LHCN-M2 (cell line): ENCODE measurements around the gene HCN2. TPM values are rescaled to one million over a fixed set of nuclear protein-coding genes. Genes with fewer than 3 reads are reported as not detected.

Experiments used
- DNase-seq: peaks from one replicate; pipeline ENCODE4 v3.0.0-alpha.2; 2012; ENCODE audit warnings: low read depth
- polyA plus RNA-seq: library from polyadenylated mRNA; unstranded; fragments of >200 nt; gene quantifications from one replicate; pipeline ENCODE4 v1.2.1, GENCODE V29; 2012; ENCODE audit warnings: missing spikeins
- total RNA-seq: library from RNA; depleted of rRNA; stranded (reverse); fragments of >200 nt; gene quantifications from 2 replicates; pipeline ENCODE4 v1.2.3, GENCODE V29; 2014; rRNA removed

HCN2 gene
- 1.4 and 1.9 TPM in 2 replicates for total RNA-seq
- 8.6 TPM for polyA plus RNA-seq

- no peak for DNase-seq
Observed at GRCh38 chr19:589693-590395, at the start of gene HCN2. Gene HCN2, plus strand, starts transcription at chr19:589881. Its CDS starts 65 bp downstream, at chr19:589946.

DNA sequence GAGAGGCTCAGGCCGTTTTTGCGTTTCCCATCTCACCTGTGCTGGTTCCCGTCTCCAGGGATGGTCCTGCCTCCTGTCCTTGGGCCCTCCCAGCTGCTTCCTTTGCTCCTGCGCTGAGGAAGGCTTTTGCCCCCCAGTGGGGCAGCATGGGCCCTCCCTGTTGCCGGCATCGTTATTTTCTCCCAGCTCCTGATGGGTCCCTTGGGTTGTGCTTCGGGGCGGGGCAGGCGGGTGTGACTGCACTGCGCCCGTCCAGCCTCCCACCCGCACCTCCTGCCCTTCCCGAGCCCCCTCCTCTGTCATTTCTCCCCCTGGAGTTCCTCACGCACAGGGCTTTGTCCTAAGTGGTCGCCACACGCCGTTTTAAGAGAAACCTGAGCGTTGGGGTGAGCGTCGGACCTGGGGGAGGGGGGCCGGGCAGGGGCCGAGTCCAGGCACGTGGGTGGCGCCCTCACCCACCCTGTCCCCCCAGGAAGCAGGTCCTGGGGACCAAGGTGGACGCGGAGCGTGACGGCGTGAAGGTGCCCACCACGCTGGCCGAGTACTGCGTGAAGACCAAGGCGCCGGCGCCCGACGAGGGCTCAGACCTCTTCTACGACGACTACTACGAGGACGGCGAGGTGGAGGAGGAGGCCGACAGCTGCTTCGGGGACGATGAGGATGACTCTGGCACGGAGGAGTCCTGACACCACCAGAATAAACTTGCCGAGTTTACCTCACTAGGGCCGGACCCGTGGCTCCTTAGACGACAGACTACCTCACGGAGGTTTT, 48.6 kb upstream of the HCN2 start:
- DNase-seq: no peak

DNA sequence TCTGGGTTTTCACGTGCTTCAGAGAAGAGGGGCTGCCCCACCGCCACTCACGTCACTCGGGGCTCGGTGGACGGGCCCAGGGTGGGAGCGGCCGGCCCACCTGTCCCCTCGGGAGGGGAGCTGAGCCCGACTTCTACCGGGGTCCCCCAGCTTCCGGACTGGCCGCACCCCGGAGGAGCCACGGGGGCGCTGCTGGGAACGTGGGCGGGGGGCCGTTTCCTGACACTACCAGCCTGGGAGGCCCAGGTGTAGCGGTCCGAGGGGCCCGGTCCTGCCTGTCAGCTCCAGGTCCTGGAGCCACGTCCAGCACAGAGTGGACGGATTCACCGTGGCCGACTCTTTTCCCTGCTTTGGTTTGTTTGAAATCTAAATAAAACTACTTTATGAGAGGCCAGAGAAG, 48.0 kb upstream of the HCN2 start:
- DNase-seq: no peak

DNA sequence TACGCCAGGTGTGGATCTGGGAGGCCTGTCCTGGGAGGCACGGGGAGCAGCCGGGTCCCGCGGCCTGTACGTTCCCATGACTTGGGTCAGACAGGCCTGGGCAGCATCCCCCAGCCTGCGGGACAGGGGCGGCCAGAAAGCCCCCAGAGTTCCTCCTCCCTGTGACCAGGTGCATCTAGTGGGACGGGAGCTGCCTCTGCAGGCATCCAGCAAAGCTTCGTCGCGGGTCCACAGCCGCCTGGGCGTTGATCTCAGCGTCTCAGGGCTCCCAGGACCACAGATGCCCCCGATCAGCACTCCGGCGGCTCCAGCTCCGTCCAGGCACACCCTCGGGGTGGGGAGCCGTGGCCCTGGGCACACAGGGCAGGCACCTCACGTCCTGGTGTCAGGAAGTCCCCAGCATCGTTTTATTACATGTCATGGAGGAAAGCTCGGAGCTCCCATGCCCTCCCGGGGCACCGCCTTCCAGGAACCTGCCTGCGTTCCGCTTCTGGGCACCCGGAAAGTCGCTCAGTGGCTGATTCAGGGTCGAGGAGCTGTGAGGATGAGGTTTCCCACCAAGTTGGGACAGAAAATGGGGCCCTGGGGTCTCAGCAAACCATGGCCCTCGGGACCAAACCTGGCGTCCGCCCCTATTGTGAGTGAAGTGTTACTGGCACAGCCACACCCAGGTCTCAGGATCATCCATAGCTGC, 47.4 kb upstream of the HCN2 start:
- no peak for DNase-seq

DNA sequence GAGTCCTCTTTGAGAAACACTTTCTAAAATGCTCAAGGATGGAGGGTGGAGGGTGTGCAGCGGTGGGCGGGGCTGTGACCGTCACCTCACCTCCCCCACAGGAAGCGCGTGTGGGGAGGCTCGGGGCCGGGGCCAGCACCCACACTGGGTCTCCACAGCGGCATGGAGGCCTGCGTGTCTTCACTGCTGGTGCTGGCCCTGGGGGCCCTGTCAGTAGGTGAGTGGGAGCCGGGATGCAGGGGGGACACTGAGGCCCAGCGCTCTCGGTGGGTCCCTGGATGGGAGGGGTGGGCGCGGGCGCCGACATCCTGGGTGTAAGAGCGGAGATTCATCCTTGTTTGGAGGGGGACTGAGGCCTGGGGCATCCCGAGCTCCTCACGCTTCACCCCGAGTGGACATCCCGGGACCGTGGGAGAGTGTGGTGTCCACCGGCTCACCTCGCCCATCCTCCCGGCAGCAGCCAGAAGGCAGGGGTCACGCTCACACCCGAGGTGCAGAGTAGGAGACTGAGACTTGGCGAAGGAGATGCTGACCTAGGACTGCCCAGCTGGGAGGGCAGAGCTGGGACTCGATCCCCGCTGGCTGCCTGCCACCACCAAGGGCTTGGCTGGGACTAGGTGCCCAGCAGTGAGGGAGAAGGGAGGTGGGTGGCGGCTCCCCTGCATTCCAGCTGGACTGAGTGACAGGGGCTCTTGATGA, 45.6 kb upstream of the HCN2 start, which contains the start of gene GZMM:
TSS of gene GZMM (plus strand) at position 144 of the 699 bp plus-strand sequence. CDS start at position 163, 19 bp downstream.
- no peak for DNase-seq

- DNase-seq: no peak
Observed at GRCh38 chr19:547117-547516, 42.6 kb upstream of the HCN2 start.

DNA sequence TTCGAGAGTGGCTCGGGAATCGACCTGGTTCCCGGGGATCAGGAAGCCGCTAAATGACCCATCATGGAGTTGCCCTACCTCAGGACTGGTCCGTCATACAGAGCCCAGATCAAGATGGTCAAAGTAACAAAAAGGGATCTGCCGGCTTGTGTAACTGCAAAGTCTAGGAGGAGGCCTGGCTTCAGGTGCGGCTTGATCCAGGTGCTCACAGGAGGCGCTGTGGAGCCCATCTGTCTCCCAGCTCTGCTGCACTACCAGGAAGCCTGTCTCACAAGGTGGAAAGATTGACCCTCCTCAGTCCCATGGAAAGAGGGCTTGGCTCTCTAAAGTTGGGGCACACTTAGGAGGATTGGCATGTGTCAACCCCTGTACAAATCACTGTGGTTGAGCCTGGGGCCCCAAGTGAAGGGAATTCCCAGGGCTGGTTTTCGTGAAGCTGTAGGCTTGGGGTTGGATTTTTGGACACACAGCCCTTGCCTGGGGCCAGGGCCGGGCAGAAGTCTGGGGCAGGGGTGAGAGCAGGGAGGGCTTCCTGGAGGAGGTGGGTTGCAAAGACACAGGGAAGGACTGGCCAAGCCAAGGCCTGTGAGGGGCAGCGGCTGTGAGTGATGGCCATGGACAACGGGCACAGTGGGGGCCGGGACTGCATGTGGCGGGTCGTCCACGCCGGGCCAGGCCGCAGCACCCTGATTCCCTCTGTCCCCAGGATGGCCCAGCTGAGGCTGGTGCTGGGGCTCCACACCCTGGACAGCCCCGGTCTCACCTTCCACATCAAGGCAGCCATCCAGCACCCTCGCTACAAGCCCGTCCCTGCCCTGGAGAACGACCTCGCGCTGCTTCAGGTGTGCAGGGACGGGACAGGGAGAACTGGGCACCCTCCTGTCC, 41.6 kb upstream of the HCN2 start:
- no peak for DNase-seq

GRCh38 chr19:548886-549830, 40.5 kb upstream of the HCN2 start:
- no peak for DNase-seq

- DNase-seq: no peak
Observed at GRCh38 chr19:554817-555216, 34.9 kb upstream of the HCN2 start.

GRCh38 chr19:555474-555808, 34.2 kb upstream of the HCN2 start:
- no peak for DNase-seq

- no peak for DNase-seq
Observed at GRCh38 chr19:556611-557382, 32.9 kb upstream of the HCN2 start.

- no peak for DNase-seq
Observed at GRCh38 chr19:558770-559439, 30.8 kb upstream of the HCN2 start.

- DNase-seq: no peak
Observed at GRCh38 chr19:560121-560520, 29.6 kb upstream of the HCN2 start.

DNA sequence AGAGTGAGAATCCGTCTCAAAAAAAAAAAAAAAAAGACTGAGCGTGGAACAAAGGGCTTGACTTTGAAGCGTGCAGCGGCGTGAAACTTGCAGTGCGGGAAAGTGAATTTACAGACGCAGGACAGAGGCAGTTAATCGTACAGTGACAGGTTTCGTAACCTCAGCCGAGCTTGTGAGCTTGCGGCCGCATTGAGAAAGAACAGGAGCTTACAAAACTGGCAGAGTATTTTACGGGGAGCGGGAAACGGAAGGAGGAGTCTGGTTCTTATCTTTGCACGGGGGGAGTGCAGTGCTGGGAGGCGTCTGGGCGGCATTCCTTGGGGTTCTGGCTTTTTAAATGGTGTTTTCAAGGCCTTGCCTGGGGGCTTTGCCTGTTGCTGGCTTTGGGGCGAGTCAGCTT, 23.3 kb upstream of the HCN2 start:
- peak; percentile 11 for DNase-seq

DNA sequence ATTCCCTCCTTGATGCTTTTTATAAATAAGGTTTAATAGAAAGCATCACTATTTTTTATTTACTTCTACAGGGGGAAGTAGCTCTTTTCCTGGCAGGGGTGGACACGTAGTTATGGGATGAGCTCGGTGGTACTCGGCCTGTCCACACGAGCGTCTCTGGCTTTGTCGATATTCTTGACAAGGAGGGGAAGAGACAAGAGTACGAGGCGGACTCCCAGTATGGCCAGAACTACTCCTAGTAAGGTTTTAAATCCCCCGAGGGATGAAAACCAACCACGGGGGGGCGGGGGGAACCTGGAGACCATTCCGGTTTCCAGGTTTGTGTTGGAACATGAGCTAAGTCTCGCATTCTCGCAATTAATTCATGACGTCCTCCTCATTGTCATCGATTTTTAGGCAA, 22.8 kb upstream of the HCN2 start:
- no peak for DNase-seq

DNA sequence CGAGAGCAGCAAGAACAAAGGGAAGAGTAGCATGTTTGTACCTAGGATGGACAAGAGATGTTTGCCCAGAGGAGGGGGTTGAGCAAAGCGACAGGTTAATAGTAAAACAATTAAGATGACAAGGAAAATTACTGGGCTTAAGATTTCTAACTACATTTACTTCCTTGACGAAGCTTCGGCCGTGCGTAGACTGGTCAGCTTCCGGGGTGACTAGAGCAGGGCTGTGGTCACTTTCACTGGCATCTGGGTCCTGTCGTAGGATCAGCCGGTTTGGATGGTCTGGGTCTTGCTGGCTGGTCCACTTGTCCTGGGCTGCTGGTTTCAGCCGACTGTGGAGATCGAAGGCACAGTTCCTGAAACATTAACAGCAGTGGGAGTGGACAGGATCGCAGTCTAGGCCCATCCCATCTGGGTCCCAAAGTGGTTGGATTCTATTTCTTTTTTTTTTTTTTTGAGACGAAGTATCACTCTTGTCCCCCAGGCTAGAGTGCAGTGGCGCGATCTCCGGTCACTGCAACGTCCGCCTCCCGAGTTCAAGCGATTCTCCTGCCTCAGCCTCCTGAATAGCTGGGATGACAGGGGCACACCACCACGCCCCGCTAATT, 22.3 kb upstream of the HCN2 start:
- DNase-seq: no peak

GRCh38 chr19:570251-570686, 19.4 kb upstream of the HCN2 start:
- no peak for DNase-seq
